ENCODE measurements around the gene KIAA0586. TPM values are rescaled to one million over a fixed set of nuclear protein-coding genes. Genes with fewer than 3 reads are reported as not detected.

The KIAA0586 gene
- total RNA-seq, 1 experiment from 2014 or later: 20.9 TPM

DNA sequence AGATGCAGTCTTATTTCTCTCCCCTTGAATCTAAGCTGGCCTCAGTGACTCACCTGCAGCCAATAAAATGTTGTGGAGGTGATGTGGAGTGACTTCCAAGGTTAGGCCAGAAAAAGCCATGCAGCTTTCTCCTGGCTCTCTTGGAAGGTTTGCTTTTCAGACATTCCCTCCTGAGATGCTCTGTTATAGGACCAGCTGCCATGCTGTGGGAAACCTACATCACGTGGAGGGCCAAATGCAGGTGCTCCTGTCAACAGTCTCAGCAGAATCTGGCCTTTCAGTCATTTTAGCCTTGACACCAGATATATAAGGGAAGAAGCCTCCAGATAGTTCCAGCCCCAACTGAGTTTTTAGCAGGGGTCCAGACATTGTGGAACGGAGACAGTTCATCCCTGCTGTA, 172.2 kb downstream of the KIAA0586 start:
- no CpG with 5 or more reads among the region's 2 CpGs for WGBS (ENCODE audit: extremely low coverage, insufficient read length, low lambda C conversion rate)
- H3K9ac ChIP-seq (ENCODE audit: extremely low read depth, insufficient read length, low read length): no peak overlapping the region

More for the DNA sequence above, 172.2 kb downstream of the KIAA0586 start:
- no peak overlapping the region for H2BK5ac ChIP-seq (ENCODE audit: insufficient read length, low read length)
- H3K14ac ChIP-seq (ENCODE audit: insufficient read depth, low read length): no peak overlapping the region
- H3K23me2 ChIP-seq (ENCODE audit: insufficient read length, low read depth, low read length, poor library complexity, severe bottlenecking): no peaks in the 10 kb centered on the region
- no peak overlapping the region for H3T11ph ChIP-seq (ENCODE audit: low read length)
- H3K79me1 ChIP-seq (ENCODE audit: insufficient read depth, low read depth, low read length, poor library complexity, severe bottlenecking): no peaks in the 10 kb centered on the region
- no peaks in the 10 kb centered on the region; the same call in 1 of the 2 replicates for H3K4me1 ChIP-seq (ENCODE audit: insufficient read depth, low read length)
- H3K27me3 Mint-ChIP-seq (ENCODE audit: low read depth): no peaks in the 10 kb centered on the region
- H3K4me2 ChIP-seq (ENCODE audit: insufficient read depth, insufficient read length, low read length): no peak overlapping the region
- H3K9me3 ChIP-seq (ENCODE audit: control insufficient read depth, low read depth, low read length): no peaks in the 10 kb centered on the region
- no peak overlapping the region for H3K4ac ChIP-seq (ENCODE audit: low read depth, low read length)
- no peak overlapping the region for H2BK120ac ChIP-seq (ENCODE audit: low read depth, low read length, poor library complexity, severe bottlenecking)
- no peaks in the 10 kb centered on the region for H3K9me3 Mint-ChIP-seq
- H3K27me3 ChIP-seq (ENCODE audit: insufficient read depth, low read length): no peaks in the 10 kb centered on the region
- DNase-seq: no peak
- H3K4me3 Mint-ChIP-seq: no peak overlapping the region
- no peak overlapping the region for H2BK12ac ChIP-seq (ENCODE audit: insufficient read length, low read depth, low read length)
- H2AK5ac ChIP-seq (ENCODE audit: insufficient read length, low read length): no peak overlapping the region
- H3K79me2 ChIP-seq (ENCODE audit: insufficient read depth, low read length): no peaks in the 10 kb centered on the region
- H3K56ac ChIP-seq (ENCODE audit: insufficient read length, low read depth, low read length): no peak overlapping the region
- no peaks in the 10 kb centered on the region; a peak in 1 of 7 replicates for H3K36me3 Mint-ChIP-seq (ENCODE audit: insufficient read depth in 1 of 3, low read depth in 3 of 3)
- peaks cover 9 to 11% of the 10 kb centered on the region in 2 experiments; a peak in 2 of 4 replicates for H3K4me1 Mint-ChIP-seq
- H3K27ac ChIP-seq (ENCODE audit: insufficient read length, low read depth, low read length): no peak overlapping the region
- no peak overlapping the region for H4K91ac ChIP-seq (ENCODE audit: insufficient read length, low read depth, low read length)
- H3K27ac Mint-ChIP-seq: no peak overlapping the region; a peak in 1 of 7 replicates
- no peak overlapping the region for H2BK15ac ChIP-seq (ENCODE audit: low read depth, low read length)
- no peak overlapping the region for H4K5ac ChIP-seq (ENCODE audit: insufficient read length, low read depth, low read length)
- H2AFZ ChIP-seq (ENCODE audit: low read length): no peak overlapping the region
- no peaks in the 10 kb centered on the region for H4K20me1 ChIP-seq (ENCODE audit: control insufficient read depth, insufficient read depth, insufficient read length)
- H2BK20ac ChIP-seq (ENCODE audit: low read depth, low read length, poor library complexity, severe bottlenecking): no peak overlapping the region
- H3K23ac ChIP-seq (ENCODE audit: insufficient read length, low read depth, low read length): no peak overlapping the region
- H3K18ac ChIP-seq (ENCODE audit: insufficient read length, low read depth, low read length): no peak overlapping the region
- no peak overlapping the region for H4K8ac ChIP-seq (replicated peaks; ENCODE audit: insufficient read length, low read depth, low read length)
- TF ChIP-seq, protein P1, sequence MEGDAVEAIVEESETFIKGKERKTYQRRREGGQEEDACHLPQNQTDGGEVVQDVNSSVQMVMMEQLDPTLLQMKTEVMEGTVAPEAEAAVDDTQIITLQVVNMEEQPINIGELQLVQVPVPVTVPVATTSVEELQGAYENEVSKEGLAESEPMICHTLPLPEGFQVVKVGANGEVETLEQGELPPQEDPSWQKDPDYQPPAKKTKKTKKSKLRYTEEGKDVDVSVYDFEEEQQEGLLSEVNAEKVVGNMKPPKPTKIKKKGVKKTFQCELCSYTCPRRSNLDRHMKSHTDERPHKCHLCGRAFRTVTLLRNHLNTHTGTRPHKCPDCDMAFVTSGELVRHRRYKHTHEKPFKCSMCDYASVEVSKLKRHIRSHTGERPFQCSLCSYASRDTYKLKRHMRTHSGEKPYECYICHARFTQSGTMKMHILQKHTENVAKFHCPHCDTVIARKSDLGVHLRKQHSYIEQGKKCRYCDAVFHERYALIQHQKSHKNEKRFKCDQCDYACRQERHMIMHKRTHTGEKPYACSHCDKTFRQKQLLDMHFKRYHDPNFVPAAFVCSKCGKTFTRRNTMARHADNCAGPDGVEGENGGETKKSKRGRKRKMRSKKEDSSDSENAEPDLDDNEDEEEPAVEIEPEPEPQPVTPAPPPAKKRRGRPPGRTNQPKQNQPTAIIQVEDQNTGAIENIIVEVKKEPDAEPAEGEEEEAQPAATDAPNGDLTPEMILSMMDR (conservative IDR thresholded peaks at IDR 0.05): no peak

Other genes starting within 250 kb of the KIAA0586 start
- 38.4 and 41.0 TPM in 2 replicates for gene ACTR10, start 227.6 kb upstream of the KIAA0586 start, total RNA-seq (2021)
- 340 and 342 TPM in 2 replicates for gene PSMA3, start 182.9 kb upstream of the KIAA0586 start, total RNA-seq (2021)
- 12.9 and 13.2 TPM in 2 replicates for gene ARID4A, start 129.2 kb upstream of the KIAA0586 start, total RNA-seq (2021)
- gene TOMM20L, start 31.8 kb upstream of the KIAA0586 start, total RNA-seq (2021): not detected in 2 replicates
- gene TIMM9, start 188 bp upstream of the KIAA0586 start, total RNA-seq (2021): 51.4 and 52.3 TPM in 2 replicates
- 4.4 and 4.6 TPM in 2 replicates for gene DACT1, start 210.2 kb downstream of the KIAA0586 start, total RNA-seq (2021)